GM18868 (cell line): ENCODE measurements around the gene LHX3.

ENCODE experiments used
- ATAC-seq: cut with Tn5 transposase; IDR thresholded peaks from one replicate; pipeline ENCODE4 v1.9.1; 2021; ENCODE audit warnings: mild to moderate bottlenecking, moderate library complexity; ENCODE audit not compliant: unreplicated experiment

Gene LHX3

DNA sequence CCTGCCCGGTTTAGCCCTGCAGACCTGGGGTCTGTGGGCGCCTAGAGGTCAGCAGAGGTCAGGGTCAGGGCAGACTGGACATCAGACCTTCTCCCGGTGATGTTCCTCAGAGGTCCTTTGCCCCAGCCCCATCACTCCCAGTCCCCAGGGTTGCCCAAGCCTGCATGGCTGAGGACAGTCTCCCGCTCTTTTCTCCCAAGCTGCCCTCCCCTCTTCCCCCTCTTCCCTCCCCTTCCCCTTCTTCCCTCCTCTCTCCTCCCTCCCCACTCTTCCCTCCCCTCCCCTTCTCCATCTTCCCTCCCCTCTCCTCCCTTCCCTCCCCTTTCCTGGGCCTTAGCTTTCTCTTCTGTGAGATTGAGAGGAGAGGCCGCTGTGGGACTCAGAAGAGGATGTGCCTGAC is 10.4 kb downstream of the LHX3 start:
- ATAC-seq = no peak

DNA sequence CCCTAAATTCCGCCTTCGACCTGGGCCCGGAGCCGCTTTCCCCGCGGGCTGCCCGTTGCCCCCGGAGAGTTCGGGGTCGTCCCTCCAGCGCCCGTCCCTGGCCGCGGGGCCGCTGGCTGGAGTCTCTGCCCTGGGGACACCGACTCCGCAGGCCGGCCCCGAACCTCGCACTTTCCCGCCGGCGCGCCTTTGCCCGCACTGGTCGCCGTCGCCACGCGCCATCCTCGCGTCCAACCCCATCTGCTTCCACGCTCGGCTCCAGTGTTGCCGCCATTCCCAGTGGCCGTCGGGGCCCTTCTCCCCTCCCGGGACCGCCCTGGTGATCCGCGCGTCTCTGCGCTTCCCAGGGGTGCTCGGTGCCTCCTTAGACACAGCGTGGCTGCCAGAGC is 11.0 kb downstream of the LHX3 start:
- no peak for ATAC-seq

DNA sequence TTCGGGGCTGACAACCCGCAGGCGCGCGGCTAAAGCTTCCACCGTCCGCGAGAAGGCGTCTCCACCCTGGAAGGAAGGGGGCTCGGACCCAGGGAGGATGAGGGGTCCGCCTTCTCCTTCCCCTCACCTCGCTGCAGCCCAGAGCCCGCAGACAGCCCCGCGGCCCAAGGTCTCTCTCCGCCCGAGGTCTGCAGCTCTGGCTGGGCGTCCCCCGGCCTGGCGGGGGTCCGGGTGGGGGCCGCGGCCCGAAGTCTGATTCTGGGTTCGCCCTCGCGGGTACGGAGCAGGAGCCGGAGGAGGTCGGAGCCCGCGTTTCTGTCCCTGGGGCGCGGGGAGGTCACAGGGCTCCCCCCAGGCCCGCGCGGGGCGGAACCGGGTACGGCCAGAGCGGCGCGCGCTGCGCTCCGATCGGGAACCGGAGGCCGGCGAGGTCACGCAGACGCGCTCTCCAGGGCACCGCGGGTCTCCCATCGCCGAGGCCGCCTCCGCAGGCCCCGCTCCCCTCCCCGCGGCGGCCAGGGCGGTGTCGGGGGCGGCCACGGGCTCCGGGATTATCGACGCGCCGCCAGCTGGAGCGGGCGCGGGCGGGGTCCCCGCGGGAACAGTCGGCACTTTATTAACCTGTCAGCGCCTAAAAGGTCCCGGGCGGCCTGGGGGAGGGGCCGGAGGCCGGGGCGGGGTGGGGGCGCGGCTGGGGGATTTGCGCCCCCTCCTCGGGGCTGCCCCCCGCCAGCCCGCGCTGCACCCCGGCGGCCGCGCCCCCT is 11.6 kb downstream of the LHX3 start:
- ATAC-seq = no peak

DNA sequence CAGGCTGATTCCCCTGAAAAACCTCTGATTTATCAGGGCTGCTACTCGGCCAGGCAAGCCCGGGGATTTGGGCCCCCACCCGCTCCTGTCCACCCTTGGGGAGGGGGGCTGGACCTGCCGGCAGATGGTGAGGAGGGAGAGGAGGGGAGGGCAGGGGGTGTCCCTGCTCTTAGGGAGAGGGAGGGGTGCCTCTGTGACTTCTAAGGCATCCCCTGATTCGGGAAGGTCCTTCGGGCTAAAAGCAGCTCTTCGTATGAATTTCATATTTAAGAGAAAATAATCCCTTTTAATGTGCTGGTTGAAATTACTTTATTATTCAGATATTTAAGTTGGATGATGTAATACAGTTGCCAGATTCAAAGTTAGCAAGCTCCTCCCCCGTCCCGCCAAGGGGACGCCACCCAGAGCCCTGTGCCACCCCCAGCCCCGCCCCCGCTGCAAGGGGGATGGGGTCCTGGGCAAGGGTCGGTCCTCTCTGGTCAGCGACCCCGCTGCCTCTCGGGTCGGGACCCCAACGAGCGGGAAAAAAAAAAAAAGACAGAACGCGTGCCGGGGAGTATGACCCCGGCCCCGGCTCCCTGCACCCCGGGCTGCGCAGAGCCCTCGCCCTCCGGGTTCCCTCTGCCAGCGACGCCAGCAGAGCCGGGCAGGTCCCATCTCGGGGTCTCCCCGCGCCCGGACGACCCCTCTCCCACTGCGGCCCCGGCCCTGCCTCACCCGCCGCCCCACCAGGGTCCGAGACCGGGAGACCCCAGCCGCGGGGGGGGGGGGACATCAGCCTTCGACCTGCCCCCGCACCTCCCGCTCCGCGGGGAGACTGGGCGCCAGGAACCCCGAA is 12.4 kb downstream of the LHX3 start:
- ATAC-seq = no peak

DNA sequence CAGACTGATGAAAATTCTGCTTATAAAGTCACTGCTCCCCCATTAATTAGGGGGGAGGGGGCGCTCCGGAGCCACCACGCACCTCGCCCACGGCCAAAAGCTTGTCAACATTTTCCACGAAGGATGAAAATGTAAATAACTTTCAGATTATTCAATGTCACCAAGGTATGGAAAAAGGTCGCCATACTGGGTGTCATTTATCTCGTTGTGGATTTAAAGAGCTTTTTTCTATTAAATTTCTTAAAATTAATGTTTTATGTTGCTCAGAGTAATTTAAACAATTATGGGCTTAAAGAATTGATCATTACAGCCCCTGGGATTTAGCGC is 13.0 kb downstream of the LHX3 start:
- no peak for ATAC-seq

DNA sequence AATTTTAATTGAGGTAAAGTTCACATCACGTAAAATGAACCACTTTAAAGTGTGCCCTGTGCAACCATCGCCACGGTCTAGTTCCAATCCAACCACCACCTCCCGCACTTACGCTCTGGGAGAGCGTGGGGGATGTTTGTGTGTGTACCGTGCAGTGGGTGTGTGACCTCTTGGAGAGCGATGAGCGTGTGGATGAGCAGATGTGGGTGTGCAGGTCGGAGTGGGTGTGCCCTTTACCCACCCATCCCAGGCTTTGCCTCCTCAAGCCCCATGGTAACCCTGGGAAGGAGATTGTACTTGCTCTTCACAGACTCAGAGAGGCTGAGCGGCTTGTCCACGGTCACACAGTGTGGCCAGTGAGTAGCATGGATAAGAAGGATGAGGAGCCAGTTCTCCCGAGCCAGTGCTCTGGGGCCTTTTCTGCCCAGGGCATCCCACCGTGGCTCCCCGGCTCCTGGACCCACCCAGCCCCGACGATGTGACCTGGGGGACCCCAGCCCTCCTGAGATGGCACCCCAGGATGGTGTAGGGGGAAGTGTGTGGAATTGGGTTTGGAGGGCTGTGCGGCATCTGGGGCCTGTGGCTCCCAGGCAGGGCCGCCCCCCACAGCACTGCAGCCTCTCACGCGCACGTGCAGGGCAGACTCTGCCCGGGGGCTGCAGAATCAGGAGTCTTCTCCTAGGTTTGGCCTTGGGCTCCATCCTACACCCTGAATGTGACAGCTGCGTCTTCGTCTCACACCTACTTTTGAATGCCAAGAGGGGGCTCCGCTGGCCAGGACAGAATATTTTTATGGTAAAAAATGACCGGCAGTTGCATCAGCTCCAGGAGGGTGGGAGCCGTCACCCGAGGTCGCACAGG is 13.6 kb downstream of the LHX3 start:
- no peak for ATAC-seq

DNA sequence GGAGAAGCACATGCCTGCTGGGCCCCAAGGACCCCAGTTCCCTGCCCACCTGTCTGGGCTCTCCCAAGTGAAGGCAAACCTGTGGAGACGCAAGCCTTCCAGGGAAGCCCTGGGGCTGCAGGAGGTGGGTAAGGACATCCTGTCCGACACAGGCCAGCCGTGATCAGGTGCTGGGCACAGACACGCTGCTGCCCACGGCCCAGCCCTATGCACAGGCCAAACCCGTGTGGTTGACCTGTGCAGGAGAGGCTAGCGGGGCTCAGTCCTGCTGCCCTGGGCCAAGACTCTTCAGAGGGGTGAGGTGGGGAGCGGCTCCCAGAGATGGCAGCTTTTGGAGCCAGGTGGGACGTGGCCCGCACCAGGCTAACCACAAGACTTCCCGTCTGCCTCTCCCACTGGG is 14.3 kb downstream of the LHX3 start:
- ATAC-seq = no peak

DNA sequence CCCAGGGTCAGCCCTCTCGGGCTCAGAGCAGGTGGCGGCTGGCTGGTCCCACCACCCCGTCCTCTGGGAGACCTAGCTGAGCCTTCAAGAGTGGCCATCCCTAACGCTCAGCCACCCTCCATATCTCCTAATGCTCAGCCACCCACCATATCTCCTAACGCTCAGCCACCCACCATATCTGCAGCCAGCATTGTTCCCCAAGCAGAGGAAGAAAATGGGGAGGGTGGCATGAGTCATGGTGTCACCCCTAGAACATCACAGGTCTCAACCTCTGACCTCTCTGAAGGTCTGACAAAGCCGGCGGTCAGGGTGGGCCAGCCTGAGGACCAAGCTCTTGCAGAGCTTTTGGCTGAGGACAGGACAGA is 14.7 kb downstream of the LHX3 start:
- no peak for ATAC-seq

DNA sequence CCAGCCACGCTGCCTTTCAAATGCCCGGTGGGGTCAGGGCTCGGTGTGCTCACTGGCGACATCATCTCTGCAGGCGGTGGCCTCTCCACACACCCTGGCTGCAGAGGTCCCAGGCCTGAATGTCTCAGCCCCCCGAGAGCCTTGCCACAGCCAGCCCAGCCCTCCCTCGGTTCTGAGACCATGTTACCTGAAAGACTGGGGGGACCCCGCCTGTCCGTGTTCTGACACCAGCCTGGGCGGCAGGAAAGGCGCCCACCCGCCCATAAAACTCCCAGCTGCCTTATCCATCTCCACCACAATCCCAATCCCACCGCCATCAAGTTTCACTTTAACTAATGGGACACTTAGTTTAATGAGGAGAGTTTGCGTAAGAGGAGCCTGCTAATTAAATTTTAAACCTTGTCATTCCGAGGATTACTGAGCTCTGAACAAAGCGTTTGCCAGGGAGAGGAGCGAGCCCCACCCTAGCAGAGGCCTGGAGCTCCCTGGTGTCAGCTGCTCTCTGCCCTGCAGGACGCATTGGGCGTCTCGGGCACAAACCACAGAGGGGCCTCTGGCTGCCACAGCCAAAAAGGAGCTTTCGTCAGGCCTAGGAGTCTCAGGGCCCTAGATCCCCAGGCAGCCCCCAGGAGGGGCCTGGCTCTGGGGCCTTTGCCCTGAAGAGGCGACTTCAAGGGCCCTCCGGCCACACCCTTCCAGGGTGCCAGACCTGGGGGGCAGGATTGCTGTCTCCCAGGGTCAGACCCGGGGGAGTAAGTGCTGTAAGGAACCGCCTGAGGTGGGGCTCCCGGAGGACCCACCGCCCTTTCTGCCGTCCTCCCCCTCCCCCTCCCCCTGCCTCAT is 15.3 kb downstream of the LHX3 start:
- ATAC-seq = no peak

DNA sequence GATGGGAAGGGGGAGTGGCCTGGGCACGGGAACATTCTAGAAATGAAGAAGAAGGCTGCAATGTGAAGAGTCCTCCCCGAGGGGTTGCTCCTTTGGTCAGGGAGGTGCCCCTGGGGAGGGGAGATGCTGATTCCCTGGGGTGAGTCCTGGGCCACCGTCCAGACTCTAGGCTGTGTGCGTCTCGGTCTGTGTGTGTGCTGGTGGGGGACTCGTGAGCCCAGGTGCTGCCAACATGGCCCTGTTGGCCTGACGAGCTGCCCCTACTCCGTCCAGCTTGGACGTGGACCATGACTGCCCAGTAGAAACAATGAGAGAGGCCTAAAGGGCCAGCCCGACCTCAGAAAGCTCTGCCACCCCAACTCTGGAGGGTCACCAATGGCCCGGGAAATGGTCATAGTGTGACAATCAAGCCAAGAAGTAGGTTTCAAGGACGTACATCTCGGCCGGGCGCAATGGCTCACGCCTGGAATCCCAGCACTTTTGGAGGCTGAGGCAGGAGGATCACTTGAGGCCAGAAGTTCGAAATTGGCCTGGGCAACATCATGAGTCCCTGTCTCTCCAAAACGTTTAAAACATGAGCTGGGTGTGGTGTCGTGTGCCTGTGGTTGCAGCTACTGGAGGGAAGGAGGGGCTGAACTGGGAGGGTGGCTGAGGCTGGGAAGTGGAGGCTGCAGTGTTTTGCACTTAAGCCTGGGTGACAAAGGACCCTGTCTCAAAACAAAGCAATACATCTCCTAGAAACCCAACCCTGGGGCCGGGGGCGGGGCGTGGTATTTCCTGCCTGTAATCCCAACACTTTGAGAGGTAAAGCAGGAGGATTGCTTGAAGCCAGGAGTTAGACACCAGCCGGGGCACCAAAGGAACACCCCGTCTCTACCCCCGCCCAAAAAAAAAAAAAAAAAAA is 17.0 kb downstream of the LHX3 start:
- ATAC-seq = no peak

DNA sequence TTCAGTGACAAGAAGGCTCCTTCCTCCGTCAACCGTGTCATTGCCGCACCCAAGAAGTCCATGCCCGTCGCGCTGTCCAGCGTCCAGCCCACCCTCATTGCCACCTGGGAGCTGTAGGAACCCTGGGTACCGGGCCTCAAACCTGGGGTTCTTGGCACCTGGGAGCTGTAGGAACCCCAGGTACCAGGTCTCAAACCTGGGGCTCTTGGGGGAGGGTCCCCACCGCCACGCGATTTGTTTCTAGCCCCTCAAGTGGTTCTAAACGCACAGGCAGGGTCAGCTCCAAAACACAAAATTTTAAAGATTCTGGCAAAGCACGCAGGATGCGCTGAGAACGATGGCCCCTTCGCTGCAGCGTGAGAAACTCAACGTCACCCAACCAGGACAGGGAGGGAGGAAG is 17.7 kb downstream of the LHX3 start:
- no peak for ATAC-seq

DNA sequence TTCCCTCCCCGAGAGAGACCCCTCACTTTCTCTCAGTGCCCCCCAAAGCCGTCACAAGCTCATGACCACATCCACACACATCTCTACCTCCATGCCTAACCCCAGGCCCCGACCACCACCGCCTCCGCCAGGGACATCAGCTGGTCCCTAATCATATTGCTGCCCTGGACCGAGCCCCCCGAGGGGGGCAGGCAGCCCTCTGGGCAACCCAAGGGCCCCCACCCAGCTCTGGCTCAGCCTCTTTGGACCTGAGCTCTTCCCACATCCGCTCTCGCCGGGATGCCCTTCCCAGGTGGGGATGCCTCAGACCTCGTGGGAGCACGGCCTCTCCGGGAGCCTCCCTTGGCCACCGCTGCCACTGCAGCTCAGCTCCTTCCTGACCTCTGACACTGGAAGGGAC is 18.5 kb downstream of the LHX3 start:
- ATAC-seq = no peak

DNA sequence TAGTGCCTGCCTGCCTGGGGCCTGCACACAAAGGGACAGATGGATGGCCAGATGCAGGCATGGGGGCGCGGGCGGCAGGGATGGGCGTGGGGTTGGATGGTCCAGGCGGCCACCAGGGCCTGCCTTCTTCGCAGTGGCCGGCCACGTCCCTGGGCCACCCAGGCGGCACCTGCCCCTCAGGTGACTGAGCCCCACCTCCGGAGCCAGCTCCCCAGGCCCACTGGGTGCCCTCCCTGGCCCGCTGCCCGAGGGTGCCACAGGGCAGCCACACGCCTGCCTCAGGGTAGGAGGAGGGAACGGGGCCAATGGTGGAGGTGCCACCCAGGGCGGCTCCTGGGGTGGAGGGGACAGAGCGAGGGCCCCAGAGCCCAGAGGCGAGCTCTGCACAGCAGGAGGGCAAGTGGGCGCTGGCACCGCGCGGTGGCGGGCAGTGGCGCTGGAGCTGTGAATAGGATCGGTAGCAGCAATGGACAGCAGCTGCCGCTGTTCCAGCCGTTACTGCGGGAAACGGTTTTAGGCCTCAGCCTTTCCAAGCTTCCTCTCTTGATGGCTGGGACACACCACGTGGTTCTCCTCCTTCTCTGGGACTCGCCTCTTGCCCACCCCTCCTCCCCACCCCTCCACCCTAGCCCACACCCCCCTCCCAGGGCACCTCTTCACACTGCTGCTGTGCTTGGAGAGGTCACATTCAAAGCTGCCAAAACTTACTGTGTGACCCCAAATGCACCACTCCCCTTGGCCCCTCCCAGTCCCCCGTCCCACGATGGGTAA is 19.1 kb downstream of the LHX3 start:
- ATAC-seq = no peak

DNA sequence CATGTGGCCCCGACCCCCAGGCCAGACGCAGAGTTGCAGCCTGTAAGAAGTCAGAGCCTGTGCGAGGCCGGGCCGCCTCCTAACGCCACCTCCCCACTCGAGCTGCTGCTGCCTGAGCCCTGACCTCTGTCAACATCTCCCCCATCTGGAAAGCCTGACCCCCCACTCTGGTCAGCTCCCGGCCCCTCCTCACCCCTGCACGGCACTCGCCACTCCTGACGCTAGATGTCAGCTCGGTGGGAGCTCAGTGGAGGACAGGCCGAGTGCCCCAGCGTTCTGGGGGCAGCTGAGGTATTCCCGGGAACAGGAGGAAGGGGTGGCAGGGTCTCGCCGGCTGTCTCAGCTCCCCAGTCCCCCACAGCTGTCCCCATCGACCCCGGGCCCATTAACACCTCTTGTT is 19.9 kb downstream of the LHX3 start:
- ATAC-seq = no peak

DNA sequence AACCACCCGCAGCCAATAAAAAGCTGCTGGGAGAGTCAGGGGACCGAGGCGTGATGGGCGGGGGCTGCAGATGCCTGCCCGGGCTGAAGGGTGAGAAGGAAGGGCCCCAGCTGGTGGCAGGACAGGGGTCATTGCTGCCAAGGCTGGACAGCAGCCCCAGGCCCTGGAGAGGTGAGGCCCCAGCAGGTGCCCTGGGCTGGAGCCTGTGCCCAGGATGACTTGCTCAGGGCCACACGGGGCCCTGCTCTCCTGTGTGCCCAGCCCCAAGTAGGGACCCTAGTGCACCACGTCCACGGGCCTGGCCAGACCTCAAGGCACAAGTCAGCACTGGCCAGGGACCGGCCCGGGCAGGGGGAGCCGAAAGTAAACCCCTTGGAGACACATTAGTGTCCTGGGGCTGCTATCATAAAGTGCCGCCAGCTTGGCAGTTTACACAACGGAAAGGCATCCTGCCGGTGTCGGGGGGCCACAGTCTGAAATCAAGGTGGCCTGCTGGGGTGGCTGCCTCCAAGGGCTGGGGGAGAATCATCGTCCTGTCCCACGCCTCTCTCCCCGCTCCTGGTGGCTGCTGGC is 22.0 kb downstream of the LHX3 start:
- no peak for ATAC-seq

DNA sequence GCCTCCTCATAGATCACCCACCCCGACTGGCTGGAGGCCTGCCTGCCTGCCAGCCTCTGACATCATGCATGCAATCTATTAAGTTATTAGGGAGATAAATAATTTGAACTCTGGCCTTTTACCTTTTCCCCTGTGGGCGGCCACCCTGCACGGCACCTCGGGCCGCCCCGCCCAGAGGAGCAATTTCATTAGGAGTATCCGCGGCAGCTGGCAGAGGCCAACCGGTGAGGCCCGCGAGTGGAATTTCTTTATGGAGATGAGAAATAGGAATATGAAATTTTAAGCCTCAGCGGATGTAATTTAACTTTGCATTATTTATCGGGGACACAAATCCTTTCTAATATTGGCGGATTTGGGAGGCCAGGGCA is 22.5 kb downstream of the LHX3 start:
- no peak for ATAC-seq

DNA sequence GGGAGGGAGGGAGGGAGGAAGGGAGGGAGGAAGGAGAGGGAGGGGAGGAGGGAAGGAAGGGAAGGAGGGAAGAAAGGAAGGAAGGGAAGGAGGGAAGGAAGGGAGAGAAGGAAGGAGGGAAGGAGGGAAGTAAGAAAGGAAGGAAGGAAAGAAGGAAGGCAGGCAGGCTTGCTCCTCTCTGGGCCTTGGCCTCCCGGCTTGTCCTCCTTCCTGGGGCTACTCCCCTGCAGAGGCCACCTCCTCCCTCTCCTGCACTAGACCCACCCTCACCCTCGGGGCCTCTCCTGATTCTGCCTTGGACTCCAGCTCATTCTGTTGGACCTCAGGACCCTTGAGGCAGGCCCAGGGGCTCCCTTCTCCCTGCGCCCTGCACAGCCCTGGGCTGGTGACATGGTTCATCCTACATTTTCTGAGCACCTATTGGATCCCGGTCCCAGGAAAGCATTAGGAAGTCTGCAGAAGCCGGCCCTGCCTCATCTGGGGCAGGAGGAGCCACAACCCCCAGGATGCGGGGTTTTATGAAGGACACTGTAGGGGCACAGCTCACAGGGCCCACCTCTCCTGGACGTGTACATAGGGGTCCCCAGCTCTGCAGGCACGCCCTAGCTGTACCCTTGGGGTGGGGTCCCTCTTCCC is 23.0 kb downstream of the LHX3 start:
- no peak for ATAC-seq

DNA sequence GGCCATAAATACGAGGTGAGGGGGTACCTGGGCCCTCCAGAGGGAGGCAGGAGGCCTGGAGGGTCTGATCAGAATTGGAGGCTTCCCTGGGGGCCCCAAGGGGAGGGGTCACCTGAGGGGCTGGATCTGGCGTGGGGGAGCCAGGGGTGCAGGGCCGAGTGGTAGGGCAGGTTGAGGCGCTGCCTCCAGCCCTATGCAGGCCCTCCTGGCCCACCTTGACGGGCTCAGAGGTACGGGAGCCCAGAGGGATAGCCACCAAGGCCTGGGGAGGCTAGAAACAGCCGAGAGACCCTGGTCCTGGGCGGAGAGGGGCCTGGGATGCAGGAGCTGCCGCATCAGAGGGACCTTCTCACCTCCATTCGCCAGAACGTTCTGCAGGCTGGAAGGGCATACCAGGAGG is 24.3 kb downstream of the LHX3 start:
- ATAC-seq = no peak
